SU-DHL-6 (cell line): Measurements from ENCODE around the gene RANBP17.
"Not testable (repeated sequence)": the region's sequence is repeated elsewhere in the genome, so short reads cannot be mapped to it uniquely, and the experiment has no call there.

Experiments used
- H2AFZ ChIP-seq: fragments of 200-600 bp; sonication (generic); 2 replicates; pipeline ENCODE4 v1.6.1; 2014; ENCODE audit warnings: low read depth, mild to moderate bottlenecking, moderate library complexity, mixed read lengths, antibody characterized with exemption, low read length; ENCODE audit not compliant: severe bottlenecking
- H3F3A ChIP-seq: fragments of 200-600 bp; shearing (Covaris generic); 2 replicates; pipeline ENCODE4 v1.6.0; 2016; ENCODE audit warnings: antibody characterized with exemption, mild to moderate bottlenecking; ENCODE audit not compliant: insufficient read depth
- H3K27ac ChIP-seq: fragments of 200-600 bp; sonication (generic); 2 replicates; pipeline ENCODE4 v1.5.1; 2016; ENCODE audit warnings: low read depth, mild to moderate bottlenecking, low read length, moderate library complexity, mixed read lengths
- H3K27me3 ChIP-seq: fragments of 200-600 bp; sonication (generic), shearing (Covaris generic); 2 replicates; pipeline ENCODE4 v1.6.0; 2014; ENCODE audit warnings: mild to moderate bottlenecking, low read length
- H3K36me3 ChIP-seq: fragments of 200-600 bp; sonication (generic); 2 replicates; pipeline ENCODE4 v1.6.1; 2014; ENCODE audit warnings: mild to moderate bottlenecking, low read length, mixed read lengths
- H3K4me2 ChIP-seq: fragments of 300-600, 200-600 bp; shearing (Covaris generic), sonication (generic); 2 replicates; pipeline ENCODE4 v1.6.0; 2014; ENCODE audit warnings: low read length, low read depth, mild to moderate bottlenecking; ENCODE audit not compliant: poor library complexity, severe bottlenecking
- H3K4me3 ChIP-seq: fragments of 200-600 bp; sonication (generic); 2 replicates; pipeline ENCODE4 v1.5.1; 2014; ENCODE audit warnings: antibody characterized with exemption, low read length, mild to moderate bottlenecking, mixed read lengths; ENCODE audit not compliant: insufficient read depth, poor library complexity, severe bottlenecking
- H3K79me2 ChIP-seq: fragments of 200-600 bp; sonication (generic); 2 replicates; pipeline ENCODE4 v1.6.1; 2014; ENCODE audit warnings: mild to moderate bottlenecking, low read length, moderate library complexity; ENCODE audit not compliant: insufficient read depth
- H3K9ac ChIP-seq: fragments of 200-600 bp; sonication (generic); 2 replicates; pipeline ENCODE4 v1.7.0; 2014; ENCODE audit warnings: mild to moderate bottlenecking, low read length
- H3K9me2 ChIP-seq: fragments of 200-600 bp; sonication (generic); replicated peaks from 2 replicates; pipeline ENCODE4 v1.6.1; 2014; ENCODE audit warnings: low read length; ENCODE audit not compliant: insufficient read depth
- H3K9me3 ChIP-seq: fragments of 200-600 bp; sonication (generic); 2 replicates; pipeline ENCODE4 v1.6.1; 2014; ENCODE audit warnings: low read length, mixed read lengths; ENCODE audit not compliant: insufficient read depth
- H4K20me1 ChIP-seq: fragments of 200-600 bp; sonication (generic); 2 replicates; pipeline ENCODE4 v1.6.1; 2014; ENCODE audit warnings: low read depth, mild to moderate bottlenecking, antibody characterized with exemption, low read length, moderate library complexity, mixed read lengths
- CTCF ChIP-seq: fragments of 200-600 bp; sonication (generic); IDR thresholded peaks from one replicate; pipeline ENCODE4 v1.5.1; 2017; ENCODE audit warnings: antibody characterized with exemption, mild to moderate bottlenecking, low read length, moderate library complexity; ENCODE audit not compliant: insufficient read depth, poor library complexity, severe bottlenecking
- EZH2phosphoT487 ChIP-seq: fragments of 200-600 bp; sonication (generic), shearing (Covaris generic); conservative IDR thresholded peaks from 2 replicates; pipeline ENCODE4 v1.6.1; 2018; ENCODE audit warnings: mild to moderate bottlenecking, antibody characterized with exemption, low read length, moderate library complexity, mixed read lengths

The RANBP17 gene

GRCh38 chr5:171162165-171162564 is 300.3 kb downstream of the RANBP17 start:
- no peak overlapping the region for H3K4me3 ChIP-seq
- no peak for TF ChIP-seq EZH2phosphoT487
- TF ChIP-seq CTCF = no peak
- H2AFZ ChIP-seq = no peak overlapping the region
- no peaks in the 10 kb centered on the region for H4K20me1 ChIP-seq
- no peaks in the 10 kb centered on the region for H3K9me2 ChIP-seq
- no peaks in the 10 kb centered on the region for H3K79me2 ChIP-seq
- no peaks in the 10 kb centered on the region for H3K9me3 ChIP-seq
- H3K27ac ChIP-seq = no peak overlapping the region
- H3K27me3 ChIP-seq = no peaks in the 10 kb centered on the region
- no peak overlapping the region for H3K4me2 ChIP-seq
- H3F3A ChIP-seq = no peaks in the 10 kb centered on the region
- no peak overlapping the region for H3K9ac ChIP-seq
- H3K36me3 ChIP-seq = no peaks in the 10 kb centered on the region

- no peak overlapping the region for H3K4me3 ChIP-seq
- no peaks in the 10 kb centered on the region for H3K36me3 ChIP-seq
- no peak for TF ChIP-seq CTCF
- no peak for TF ChIP-seq EZH2phosphoT487
- H3K27ac ChIP-seq = no peak overlapping the region
- H3K9me2 ChIP-seq = no peaks in the 10 kb centered on the region
- no peak overlapping the region for H3K9ac ChIP-seq
- no peak overlapping the region for H2AFZ ChIP-seq
- no peaks in the 10 kb centered on the region for H3F3A ChIP-seq
- H3K79me2 ChIP-seq = no peaks in the 10 kb centered on the region
- H3K4me2 ChIP-seq = no peak overlapping the region
- H3K9me3 ChIP-seq = no peaks in the 10 kb centered on the region
- no peaks in the 10 kb centered on the region for H3K27me3 ChIP-seq
- H4K20me1 ChIP-seq = no peaks in the 10 kb centered on the region
These were observed 300.8 kb downstream of the RANBP17 start for GRCh38 chr5:171162596-171162995.

- H3K4me3 ChIP-seq = no peak overlapping the region
- H4K20me1 ChIP-seq = no peaks in the 10 kb centered on the region
- no peaks in the 10 kb centered on the region for H3K79me2 ChIP-seq
- TF ChIP-seq EZH2phosphoT487 = no peak
- no peak for TF ChIP-seq CTCF
- no peaks in the 10 kb centered on the region for H3K9me3 ChIP-seq
- H3K9ac ChIP-seq = no peak overlapping the region
- H2AFZ ChIP-seq = no peak overlapping the region
- no peaks in the 10 kb centered on the region for H3K9me2 ChIP-seq
- no peaks in the 10 kb centered on the region for H3K36me3 ChIP-seq
- no peak overlapping the region for H3K27ac ChIP-seq
- no peaks in the 10 kb centered on the region for H3K27me3 ChIP-seq
- H3K4me2 ChIP-seq = no peak overlapping the region
- H3F3A ChIP-seq = no peaks in the 10 kb centered on the region
These were observed 304.9 kb downstream of the RANBP17 start for GRCh38 chr5:171166766-171167165.

GRCh38 chr5:171168171-171168570 is 306.4 kb downstream of the RANBP17 start:
- no peaks in the 10 kb centered on the region for H3K79me2 ChIP-seq
- no peak overlapping the region for H3K4me3 ChIP-seq
- no peak overlapping the region for H3K27ac ChIP-seq
- no peaks in the 10 kb centered on the region for H3K9me2 ChIP-seq
- H3K9me3 ChIP-seq = no peaks in the 10 kb centered on the region
- H3K36me3 ChIP-seq = no peaks in the 10 kb centered on the region
- no peaks in the 10 kb centered on the region for H4K20me1 ChIP-seq
- no peak overlapping the region for H3K9ac ChIP-seq
- no peaks in the 10 kb centered on the region for H3K27me3 ChIP-seq
- H3K4me2 ChIP-seq = no peak overlapping the region
- H3F3A ChIP-seq = no peaks in the 10 kb centered on the region
- no peak overlapping the region for H2AFZ ChIP-seq
- no peak for TF ChIP-seq CTCF
- TF ChIP-seq EZH2phosphoT487 = no peak

GRCh38 chr5:171174960-171175359 is 313.1 kb downstream of the RANBP17 start:
- not testable (repeated sequence) for H3K9me2 ChIP-seq, H3K4me3 ChIP-seq, H3F3A ChIP-seq, H3K79me2 ChIP-seq, H3K27me3 ChIP-seq, H3K27ac ChIP-seq, H3K36me3 ChIP-seq, H3K9ac ChIP-seq, H3K4me2 ChIP-seq, H3K9me3 ChIP-seq, H4K20me1 ChIP-seq, H2AFZ ChIP-seq
